Measurements from ENCODE around the gene AQP6.
"Not testable (repeated sequence)": the region's sequence is repeated elsewhere in the genome, so short reads cannot be mapped to it uniquely, and the experiment has no call there.

The AQP6 gene

DNA sequence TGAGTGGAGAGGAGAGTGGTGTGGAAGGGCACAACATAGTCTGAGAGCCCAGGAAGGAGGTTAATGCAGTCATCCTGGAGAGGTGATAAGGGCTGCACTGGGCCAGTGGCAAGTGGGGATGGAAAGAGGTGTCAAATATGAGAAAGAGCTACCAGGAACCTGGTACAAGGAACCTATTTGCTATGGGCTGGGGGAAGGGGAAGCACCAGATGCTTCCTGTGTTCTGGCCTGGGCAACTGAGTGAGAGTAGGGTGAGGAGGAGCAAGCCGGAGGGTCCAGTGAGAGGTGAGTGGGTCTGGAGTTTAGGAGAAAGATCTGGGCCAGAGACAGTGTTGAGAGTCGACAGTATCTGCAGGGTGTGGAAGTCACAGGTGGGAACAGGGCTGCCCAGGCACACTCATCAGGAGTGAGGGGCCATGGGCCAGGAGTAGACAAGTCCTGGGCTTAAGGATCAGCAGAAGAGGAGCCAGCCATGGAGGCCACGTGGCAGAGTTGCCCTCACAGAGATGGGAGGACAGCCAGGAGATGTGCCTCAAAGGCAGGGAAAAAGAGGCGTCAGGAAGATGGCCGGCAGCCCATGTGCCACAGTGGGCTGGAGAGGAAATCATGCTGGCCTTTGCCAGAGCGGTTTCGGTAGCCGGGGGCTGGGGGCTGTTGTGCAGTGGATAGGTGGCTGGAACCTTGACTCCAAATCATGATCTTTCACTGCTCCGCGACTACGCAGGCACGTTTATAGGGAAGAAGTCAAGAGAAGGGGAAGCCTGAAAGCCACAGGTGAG lies 2.9 kb upstream of the AQP6 start:
- DNase-seq (ENCODE audit: low read depth in 2 of 2): no peak

GRCh38 chr12:49970658-49971057 lies 2.1 kb upstream of the AQP6 start:
- no peak for DNase-seq (ENCODE audit: low read depth in 2 of 2)

DNA sequence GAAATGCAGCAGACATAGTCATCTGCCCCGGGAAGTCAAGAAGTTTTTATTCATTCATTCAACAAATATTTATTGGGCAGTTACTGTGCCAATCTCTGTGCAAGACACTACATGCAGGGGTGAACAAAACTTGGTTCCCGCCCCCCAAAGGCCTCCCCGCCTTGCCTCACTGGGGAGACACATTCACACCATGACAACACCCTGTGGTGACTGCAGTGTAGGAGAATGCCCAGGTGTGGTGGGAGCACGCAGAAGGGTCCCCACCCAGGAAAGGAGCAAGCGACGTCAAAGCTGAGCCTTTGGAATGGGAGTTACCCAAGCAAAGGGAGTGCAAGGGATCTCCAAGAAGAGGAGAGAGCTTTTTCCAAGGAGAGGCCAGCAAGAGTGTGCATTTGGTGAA lies 1.6 kb upstream of the AQP6 start:
- DNase-seq (ENCODE audit: low read depth in 2 of 2): no peak

DNA sequence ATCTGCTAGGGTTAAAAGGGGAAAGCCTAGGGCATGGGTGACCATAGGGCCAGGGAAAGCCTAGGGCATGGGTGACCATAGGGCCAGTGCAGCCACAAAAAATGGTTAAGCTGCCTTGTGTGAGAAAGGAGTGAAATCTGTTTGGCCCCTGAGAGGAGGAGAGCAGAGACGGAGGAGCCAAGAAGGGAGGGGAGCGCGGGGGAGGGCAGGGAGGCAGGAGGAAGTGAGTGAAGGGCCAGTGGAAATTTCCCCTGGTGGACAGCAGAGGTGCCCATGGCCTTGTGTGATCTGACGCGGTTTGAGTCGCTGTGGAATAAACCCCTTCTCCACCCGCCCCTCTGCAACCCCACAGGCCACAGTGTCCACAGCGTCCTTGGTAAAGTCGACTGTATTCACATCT lies 618 bp upstream of the AQP6 start:
- DNase-seq (ENCODE audit: low read depth in 2 of 2): no peak

- DNase-seq (ENCODE audit: low read depth in 2 of 2): no peak
These were observed 649 bp downstream of the AQP6 start for GRCh38 chr12:49973361-49973830.

- DNase-seq (ENCODE audit: low read depth in 2 of 2): no peak
These were observed 1.5 kb downstream of the AQP6 start for GRCh38 chr12:49974231-49974675.

DNA sequence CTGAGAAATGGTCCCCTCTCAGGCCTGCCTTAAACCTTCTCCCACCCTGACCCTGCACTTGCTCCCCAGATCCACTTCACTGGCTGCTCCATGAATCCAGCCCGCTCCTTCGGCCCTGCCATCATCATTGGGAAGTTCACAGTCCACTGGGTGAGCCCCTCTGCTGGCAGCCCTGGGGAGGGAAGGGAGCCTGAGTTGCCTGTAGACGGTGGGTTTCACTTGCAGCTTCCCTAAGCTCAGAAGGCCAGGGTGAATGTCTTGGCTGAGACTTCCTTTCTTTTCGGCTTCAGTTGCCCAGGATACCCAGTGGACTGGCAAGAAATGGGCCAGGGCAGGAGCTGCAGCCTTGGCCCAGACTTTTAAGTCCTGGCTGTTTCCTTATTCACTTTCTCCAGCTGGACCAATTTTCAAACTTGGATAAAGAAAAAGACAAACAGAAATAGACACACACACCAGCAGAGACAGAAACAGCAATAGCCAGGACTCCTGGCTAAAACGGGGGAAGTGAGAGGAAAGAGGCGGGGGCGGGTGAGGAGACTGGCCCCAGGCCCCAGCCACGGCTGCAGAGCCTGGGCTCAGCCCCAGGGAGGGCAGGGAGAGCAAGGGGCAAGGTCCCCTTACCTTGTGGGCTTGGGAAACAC lies 2.0 kb downstream of the AQP6 start:
- DNase-seq (ENCODE audit: low read depth in 2 of 2): no peak

- DNase-seq (ENCODE audit: low read depth in 2 of 2): no peak
These were observed 2.6 kb downstream of the AQP6 start for GRCh38 chr12:49975318-49975761.

DNA sequence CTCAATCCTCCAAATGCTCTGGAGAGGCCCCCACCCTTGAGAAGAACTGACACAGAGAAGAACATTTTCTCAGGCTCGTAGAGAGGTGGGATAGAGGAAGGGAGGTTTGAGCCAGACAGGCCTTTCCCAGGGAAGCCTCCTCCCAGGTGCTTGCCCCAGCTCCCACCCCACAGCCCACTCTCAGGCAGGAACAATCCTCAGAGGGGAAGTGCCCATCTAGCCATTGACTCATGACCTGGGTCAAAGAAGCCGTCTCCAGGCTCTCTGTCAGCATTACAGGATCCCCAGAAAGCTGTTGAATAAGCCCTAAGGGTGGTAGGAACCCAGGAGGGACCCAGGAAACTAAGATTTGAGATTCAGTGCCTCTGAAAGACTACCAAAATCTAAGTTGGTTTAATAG lies 3.8 kb downstream of the AQP6 start:
- DNase-seq (ENCODE audit: low read depth in 2 of 2): no peak

DNA sequence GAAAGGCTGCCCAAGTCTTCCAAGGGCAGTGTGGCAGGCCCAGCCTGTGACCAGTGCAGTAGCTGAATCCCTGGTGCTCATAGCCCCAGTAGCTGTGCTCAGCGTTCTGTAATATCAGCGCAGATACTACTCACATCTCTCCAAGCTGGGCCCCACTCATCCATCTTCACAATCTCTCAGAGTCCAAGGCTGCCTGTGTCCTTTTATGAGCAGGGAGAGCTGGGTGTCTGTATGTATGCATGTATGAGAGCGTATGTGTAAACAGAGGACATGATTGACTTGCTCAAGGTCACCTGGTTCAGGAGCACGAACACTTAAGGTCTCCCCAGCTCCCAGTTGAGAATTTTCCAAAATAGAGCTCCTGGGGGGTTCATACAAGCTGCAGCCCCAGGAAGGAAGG lies 5.4 kb downstream of the AQP6 start:
- no peak for DNase-seq (ENCODE audit: low read depth in 2 of 2)

DNA sequence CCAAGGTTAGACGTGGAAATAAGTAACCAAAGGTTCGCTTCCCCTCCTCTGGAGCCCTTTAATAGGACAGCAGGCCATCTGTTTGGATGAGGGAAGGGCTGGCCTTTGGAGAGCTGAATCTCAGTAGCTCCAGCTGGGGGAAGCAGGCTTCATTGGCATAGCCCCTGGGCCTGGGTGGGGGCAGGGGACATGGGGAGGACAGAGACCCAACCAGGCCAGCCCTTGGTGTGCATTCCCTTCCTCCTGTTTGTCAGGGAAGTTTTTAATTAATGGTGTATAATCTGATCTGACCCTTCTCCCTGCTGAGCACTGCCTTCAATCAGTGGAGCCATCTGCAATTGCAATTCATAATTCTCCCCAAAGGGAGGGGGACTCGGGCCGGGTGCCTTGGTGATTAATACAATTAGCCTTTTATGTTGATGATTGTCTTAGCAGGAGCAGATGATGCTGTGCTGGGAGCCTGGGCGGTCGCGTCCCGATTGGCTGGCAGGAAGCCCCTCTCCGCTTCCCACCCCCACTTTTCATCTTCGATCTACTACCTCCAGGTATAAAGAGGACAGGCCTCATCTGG lies 6.4 kb downstream of the AQP6 start:
- DNase-seq (ENCODE audit: low read depth in 2 of 2): no peak

- no peak for DNase-seq (ENCODE audit: low read depth in 2 of 2)
These were observed 7.0 kb downstream of the AQP6 start for GRCh38 chr12:49979791-49980190.

DNA sequence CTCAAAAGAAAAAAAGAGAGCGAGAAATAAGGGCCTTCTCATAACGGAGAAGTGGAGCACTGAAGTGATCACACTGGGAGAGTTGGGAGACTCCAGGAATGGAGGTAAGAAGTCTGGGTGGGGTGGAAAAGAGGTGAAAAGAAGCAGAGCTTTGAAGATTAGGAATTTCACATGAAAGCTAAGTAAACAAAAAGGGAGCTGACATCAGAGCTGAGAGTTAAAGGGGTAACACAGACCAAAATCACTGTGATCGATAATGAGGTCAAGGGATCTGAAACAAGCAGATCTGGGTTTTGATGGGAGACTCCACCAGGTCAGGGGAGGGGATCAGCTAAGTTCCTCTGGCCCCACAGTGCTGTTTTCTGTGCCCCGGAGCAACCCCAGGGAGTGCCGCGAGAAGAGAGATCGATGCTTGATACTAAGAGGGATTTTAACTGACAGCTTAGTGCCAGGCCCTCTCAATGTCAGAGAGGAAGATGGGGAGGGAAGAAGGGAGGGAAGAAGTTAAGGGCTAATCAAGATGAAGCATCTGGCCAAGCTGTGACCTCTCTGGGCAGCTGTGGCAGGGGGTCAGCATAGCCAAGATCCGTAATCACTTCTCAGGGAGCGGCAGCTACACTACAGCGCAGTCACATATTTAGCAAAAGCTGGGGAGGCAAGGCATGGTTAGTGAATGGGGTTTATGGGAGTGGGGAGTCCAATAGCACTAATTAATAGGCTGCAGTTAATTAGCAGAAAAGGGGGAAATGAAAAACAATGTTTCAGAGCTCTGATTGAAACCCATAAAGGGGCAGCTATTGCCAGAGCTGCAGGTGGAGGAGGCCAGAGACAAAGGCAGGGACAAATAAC lies 8.0 kb downstream of the AQP6 start:
- DNase-seq (ENCODE audit: low read depth in 2 of 2): no peak

DNA sequence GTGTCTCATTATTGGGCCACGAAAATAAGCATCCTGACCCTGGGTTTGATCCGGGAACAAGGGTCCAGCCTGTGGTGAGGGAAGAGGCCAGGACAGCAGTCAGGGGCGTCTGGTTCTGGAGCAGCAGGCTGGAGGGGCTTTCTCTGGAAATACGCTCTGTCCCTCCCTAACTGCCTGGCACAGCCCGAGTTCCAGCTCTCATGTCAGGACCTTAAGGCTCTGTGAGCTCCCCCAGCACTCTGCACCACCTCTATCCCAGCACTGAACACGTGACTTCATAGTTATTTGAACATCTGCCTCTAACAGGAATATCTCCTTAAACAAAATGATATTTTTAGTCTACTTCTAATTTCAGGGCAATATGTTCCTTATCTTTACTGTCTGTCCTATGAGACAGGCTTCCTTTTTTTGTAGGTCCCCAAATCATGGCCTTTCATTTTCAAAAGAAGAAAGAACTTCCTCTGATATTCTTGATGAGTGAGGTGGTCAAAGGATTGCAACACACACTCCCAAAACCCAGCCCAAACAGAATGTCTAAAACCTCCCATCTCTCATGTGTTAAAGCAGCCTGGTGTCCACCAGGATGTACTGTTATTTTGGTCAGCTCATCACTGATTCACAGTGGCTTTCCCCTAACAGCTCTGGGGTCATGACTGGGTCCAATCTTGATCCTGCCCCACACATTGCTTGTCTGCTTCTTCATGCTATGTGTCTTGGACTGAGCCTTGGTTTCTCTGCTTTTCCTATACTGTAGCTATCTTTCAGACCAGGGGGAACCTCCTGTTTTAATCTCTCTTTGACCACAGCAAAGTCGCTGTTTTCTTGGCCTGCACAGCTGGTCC lies 9.7 kb downstream of the AQP6 start:
- DNase-seq (ENCODE audit: low read depth in 2 of 2): no peak

DNA sequence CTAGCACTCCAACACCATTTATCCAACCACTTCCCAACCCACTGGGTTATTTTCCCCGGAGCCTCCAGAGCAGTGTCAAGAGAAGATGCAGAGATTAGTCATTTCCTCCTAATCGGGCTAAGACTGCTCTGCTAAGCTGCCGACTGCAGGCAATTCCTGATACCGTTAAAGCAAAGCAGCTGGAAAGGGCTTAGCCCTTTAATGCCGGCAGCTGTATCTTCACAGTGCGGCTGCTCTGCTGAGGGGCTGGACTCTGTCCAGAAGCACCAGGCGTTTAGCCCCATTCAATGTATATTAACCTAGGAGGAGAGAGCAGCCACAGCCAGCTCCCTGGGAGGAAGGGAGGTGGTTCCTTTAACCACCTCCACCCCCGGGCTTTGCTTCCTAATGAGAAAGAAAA lies 11.1 kb downstream of the AQP6 start:
- no peak for DNase-seq (ENCODE audit: low read depth in 2 of 2)

GRCh38 chr12:49984476-49985359 lies 12.0 kb downstream of the AQP6 start:
- DNase-seq (ENCODE audit: low read depth in 2 of 2): no peak

DNA sequence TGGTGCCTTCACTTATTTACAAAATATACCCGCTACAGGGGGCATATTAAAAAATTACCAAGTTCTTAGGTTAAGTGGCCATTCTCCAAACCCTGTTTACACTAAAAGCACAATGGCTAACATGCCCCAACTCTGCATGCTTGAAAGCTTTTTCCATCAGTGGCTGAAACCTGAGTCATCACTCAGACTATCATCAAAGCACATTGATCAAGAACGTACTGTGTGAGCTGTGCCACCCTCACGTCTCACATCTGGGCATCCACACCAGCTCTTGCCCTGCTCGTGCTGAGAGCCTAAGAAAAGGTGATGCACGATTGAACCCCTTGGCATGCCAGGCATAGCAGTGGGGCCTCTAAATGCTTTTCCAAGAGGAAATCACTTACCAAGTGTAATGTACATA lies 13.2 kb downstream of the AQP6 start:
- DNase-seq (ENCODE audit: low read depth in 2 of 2): no peak

GRCh38 chr12:49986476-49986875 lies 13.7 kb downstream of the AQP6 start:
- not testable (repeated sequence) for DNase-seq (ENCODE audit: low read depth in 2 of 2)

- no peak for DNase-seq (ENCODE audit: low read depth in 2 of 2)
These were observed 15.0 kb downstream of the AQP6 start for GRCh38 chr12:49987625-49988303.
